NCI-H2107 treated with DMSO at 0.1 percent for 48 hours (cell line): ENCODE measurements around the gene THTPA.
A peak's percentile ranks its signal among the peaks of the same experiment; 100 is the strongest.
"Not testable (repeated sequence)": the region's sequence is repeated elsewhere in the genome, so short reads cannot be mapped to it uniquely, and the experiment has no call there.

ENCODE experiments used
- DNase-seq: peaks from one replicate; lab custom pipeline; 2025; ENCODE audit not compliant: unreplicated experiment; lab: John Stamatoyannopoulos, UW

The THTPA gene

DNA sequence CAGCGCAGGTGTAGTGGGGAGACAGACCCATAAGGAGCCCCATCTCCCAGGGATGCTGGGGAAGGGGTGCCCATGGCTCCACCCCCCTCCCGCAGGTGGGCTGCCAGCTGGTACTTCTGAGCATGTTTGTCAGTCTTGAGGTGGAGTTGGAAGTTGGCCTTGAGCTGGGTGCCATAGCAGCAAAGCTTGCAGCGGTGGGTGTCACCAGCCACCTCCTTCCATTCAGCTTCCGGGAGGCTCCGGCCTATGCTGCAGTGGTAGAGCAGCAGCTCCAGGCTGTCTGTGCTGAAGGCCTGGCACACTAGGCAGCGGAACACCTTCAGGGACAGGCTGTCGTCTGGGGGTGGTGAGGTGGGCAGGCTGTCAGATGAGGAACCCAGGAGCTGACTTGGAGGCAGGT is 23.4 kb upstream of the THTPA start:
- no peak for DNase-seq

DNA sequence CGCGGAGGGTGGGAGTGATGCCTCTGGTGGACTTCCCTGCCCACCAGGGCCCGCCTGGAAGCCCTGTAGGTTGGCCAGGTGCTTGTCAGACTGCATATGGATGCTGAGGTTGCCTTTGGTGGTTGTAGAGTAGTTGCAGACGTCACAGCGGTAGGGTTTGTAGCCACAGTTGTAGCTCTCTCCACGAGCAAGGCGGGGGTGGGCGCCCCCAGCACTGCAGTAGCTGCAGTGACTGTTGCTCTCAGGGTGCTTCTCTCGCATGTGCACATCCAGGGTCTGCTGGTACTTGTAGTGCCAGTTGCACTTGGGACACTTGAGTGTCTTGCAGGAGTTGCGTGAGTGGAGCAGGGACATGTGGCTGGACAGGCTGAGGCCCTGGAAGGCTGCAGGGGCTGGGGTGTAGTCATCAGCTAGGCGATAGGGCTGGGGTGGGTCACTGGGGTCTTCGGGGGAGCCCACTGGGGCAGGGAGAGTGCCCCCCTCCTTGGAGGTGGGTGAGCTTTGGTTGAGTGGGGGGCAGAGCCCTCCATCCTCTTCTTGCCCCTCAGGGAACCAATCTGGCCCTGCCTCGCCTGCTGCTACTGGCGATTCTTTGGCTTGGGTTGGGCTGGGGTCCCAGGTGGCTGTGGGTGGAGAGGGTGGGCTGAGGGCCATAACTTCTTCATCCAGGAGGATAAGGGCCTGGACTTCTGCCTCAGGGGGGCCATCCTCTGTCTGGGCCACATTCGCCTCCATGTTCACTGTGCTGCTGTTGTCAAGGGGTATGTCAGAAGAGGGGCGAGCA is 22.2 kb upstream of the THTPA start:
- no peak for DNase-seq

DNA sequence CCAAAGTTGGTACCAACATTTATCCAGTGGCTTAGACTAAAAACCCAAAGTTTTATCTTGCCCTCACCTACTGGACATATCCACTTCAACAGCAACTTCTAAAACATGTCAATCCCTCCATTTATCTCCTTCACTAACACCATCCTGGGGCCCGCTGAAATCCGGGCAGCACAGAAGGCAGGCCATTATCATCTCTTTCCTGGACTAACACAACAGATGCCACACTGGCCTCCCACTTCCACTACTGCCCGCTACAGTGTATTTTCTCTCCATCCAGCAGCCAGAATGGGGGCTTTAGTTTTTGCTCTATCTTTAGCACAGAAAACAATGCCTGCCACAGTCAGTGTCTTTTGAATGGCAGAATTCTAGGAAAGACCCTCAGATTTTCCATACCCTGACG is 20.1 kb upstream of the THTPA start:
- DNase-seq = no peak

DNA sequence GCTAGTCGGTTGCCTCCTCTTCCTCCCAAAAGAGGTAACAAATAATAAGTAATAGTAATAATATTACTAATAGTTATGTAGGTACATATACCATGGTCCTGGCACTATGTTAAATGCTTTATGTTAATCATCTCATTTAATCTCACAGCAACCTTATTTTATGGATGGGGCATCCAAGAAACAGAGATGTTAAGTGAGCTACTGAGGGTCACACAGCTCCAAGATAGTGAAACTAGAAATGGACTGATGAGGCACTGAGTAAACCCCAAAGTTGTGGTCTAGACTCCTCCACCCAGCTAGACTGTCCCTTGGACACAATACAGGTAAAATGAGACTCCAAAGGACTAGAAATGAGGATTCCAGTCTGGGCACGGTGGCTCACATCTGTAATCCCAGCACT is 19.6 kb upstream of the THTPA start:
- no peak for DNase-seq

DNA sequence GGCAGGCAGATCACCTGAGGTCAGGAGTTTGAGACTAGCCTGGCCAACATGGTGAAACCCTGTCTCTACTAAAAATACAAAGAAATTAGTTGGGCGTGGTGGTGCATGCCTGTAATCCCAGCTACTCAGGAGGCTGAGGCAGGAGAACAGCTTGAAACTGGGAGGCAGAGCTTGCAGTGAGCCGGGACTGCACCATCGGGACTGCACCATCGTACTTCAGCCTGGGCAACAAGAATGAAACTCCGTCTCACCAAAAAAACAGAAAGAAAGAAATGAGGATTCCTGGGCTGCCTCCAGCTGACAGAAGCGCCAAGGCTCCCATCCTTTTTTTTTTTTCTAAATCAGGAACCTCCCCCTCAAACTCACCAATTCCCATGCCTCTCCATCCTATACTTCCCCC is 19.2 kb upstream of the THTPA start:
- not testable (repeated sequence) for DNase-seq

DNA sequence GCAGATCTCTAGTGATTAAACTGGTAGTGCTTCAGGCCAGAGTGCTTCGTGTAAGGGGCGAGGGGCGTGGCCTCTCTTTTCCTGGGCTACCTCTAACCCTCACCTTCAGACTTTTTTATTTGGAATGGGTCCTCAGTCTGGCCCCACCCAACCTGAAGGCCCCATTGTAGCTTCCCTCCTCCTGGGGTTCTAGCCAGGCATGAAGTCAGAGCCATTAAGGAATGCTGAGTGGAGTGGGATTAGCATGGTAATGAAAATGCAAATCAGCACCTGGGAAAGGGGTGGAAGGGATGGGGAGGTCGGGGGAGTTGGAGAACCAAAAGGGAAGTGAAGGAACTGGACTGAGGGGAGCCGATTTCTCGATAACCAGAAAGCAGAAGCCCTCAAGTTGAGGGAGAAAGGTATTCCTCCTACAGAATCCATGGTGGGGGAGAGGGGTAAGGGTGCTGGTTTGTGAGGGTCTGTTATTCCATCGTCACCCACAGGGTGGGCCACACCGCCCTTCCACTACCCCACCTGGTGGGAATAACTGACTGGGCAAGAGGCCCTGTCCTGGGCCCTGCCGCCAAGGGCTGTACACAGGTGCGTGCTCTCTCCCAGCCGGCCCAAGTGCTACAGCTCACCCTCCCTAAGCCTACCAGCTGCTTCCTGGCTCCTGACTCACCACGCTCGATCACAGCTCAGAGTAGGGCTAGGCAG is 18.6 kb upstream of the THTPA start:
- no peak for DNase-seq

DNA sequence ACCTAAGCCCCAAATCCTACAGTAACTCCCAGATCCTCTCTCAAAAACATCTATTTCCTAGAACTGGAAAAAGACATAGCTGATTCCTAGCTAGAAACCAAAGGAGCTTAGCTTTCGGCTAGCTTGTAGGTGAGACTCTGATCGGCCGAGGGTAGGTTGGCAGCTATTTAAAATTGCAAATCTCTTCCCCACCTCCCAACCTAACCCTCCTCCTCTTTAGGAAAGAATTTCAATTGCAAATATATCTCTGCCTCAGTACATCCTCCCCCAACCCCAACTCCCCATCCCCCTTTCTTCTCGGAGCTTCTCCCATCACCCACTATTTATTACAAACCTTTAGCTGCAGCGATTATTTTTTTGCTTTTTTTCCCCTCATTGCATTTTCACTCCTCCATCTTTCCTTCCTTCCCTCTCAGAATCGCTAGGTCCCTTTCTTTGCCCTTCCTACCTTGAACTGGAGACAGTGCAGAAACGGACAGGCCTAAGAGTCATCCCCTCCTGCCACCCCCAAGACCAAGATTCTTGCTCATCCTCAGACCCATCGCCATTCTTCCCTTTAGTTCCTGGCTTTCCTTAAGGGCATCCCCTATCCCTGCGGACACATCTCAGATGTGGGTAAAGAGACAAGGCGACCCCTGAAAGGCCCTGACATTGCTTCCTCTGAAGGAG is 17.9 kb upstream of the THTPA start:
- DNase-seq = no peak

DNA sequence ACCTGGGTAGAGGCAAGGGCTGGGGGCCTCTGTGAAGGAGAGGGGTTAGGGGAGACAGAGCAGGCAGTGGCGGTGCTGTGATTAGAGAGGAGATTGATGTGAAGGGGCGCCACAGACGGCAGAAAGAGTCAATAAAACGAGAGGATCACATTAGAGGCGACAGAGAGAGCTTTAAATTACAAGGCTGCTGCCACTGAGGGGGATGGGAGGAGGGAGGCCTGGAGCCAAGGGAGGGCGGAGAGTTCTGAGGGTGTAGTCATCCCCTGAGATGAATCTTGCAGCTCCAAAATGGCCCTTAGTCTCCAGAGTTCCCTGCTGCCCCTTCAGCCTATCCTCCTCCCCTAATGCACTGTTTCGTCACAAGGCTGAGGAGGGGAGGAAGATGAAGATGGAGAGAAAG is 17.3 kb upstream of the THTPA start:
- DNase-seq = peak; percentile 84

DNA sequence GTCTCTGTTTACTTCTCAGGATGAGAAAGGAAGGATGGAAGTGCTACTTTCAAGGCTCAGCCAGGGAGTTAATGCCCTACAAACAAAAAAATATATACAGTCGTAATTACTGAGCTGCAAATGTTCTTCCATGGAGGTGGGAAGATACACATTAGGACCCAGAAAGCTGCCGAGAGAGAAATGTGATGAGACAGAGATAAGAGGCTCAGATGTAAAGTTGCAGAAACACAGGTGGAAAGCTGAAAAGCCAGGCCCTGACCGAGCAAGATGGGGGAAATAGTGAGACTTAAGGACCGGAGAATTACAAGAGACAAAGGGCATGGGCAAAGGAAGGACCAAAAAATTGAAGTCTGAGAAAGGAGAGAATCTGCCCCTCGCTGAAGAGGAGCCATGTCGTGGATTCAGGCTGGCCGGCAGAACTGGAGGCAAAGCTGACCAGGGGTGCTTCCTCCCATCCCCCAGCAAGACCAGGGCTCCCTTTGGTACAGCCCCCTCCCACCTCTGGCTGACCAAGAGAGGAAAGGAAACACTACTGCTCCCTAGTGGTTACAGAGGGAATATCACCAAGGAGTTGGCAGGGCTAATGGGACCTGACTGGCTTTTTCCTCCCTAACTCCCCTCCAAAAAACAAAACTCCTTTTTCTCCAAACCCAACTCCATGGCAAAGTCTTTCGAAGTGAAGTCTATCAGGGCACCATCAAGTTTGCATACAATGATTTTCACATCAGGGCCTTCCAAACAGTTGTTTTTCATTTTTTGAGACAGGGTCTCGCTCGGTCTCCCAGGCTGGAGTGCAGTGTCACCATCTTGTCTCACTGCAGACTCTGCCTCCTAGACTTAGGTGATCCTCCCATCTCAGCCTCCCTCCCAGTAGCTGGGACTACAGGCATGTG is 16.6 kb upstream of the THTPA start:
- peak; percentile 84 for DNase-seq

DNA sequence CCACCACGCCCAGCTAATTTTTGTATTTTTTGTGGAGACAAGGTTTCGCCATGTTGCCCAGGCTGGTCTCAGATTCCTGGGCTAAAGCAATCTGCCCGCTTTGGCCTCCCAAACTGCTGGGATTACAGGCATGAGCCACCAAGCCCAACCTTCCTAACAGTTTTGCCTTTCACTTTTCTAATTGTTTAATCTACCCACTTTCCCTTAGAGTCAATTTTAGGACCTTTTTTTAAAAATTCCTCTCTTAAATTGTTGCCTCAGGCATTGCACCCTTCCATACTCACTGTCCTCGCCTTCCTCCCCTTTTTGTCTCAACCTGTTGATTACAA is 16.0 kb upstream of the THTPA start:
- no peak for DNase-seq

DNA sequence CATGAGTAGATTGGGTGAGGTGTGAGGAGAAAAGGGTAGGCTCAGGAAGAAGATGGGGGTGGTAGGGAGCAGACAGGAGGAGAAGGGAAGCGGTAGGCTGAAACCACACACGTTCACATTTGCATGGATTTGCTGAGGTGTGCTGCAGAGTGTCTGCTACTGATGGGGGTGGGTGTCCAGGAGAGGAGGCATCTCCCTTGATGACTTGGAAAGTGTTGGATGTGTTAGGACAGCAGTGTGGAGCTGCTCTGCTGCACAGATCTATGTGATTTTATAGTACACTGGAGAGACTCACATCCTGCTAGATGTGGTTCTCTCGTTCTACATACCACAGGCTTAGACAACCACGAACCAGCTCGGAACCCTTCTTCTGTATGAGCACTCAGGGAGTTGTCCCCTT is 13.8 kb upstream of the THTPA start:
- no peak for DNase-seq

DNA sequence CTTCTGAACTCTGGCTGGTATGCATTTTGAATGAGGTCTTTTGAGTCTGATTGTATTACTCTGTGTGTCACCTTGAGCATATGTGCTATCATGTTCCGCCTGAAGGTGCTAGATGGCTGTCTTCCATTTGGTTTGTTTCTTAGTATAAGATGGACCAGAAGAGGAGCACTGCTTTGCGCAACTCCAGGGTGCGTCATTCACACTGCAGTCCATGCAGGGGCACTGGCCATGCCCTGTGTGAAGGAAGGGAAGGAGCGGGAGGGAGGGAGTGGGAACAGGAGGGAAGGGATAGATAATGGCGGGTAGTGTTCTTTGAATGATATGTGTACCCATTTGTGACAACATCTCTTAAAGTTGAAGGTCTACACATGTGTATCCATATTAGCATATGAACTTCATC is 12.7 kb upstream of the THTPA start:
- no peak for DNase-seq

DNA sequence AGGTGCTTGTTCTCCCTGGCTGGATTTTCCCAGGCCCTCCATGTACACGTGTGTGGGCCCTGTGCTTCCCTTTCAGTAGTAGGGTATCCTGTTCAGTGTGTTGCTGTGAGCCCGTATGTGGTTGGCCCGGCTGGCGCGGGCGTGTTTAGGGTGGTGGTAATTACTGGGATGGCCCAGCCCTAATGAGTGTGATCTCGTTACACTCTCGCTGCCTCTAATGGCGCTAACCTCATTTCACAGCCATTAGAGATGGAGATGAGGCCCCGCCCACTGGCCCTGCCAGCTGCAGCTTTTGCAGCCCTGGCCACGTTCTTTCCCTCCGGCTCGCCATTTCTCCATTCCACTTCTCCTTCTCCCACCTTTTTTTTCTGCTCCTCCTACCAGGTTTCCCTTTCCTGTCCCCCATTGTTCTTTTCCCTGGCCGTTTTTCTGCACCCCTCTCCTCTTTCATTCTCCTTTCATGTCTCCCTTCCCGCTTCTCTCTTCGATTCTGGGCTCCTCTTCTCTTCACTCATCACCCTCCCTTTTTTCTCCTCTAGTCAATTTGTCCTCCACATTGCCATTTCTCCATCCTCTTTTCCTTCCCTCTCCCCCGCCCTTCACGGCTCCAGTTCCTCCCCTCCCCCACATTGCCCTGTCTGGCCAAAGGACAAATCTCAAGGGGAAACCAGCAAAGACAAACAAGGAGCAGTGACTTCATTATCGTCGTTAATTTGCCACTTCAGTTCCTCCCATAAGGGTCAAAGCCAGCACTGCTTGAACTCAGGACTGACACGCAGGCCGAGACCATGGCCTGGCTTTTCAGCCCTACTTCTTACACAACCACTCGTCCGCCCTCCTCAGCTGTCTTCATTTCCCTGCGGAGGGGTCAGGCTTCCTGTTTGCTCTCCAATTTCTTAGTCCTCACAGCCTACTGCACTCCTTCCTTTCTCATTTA is 11.3 kb upstream of the THTPA start:
- peak; percentile 98 for DNase-seq

DNA sequence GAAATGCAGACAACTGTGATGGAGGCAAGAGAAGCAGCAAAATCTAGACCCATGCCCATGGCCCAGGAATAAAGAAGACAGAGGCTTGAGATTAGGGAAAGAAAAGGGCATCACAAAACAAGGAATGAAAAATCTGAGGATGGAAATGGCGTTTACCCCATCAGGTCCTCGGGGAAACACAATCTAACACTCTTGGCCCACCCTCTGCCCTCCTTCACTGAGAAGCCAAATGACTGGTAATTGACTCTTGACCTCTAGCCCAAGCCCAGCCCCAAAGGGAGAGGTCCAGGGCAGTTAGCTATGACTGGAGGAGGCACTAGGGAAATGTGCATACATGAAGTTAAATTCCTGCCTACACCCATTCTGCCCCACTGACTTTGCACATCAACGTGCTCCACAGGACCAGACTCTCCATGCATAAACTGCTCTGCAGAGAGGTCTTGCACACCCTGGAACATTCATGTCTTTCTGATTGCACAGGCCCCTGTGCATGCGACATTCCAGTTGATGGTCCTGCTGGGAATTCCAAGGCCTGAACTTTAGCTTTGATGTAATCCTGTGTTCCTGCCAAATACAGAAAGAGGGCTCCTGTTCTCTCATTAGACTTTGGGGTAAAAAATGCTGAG is 10.2 kb upstream of the THTPA start:
- DNase-seq = no peak

DNA sequence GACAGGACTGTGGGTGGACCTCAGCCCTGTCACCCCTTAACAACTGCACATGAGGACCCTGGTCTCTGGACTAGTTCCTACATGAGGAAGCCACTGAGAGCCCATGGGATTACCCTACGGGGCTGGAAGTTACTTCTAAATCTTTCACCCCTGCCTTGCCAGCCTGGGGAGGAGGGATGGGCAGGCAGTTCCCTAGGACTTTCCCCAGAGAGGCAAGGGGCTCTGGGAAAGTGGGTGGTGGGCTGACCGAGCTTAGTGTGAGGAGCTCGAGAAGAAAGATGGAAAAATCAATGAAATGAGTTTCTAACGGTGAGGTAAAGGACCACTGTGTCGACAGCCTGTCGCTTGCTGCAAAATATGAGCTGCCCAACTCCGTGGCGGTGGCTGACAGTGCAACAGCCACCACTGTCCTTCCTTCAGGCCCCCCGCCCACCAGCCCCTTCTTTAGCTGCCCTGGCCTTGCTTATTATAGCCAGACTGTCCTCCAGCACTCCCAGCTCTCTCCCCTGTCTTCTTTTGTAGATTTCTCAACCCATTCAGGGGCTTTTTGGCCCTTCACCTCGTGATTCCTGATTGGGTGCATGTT is 9.5 kb upstream of the THTPA start:
- no peak for DNase-seq

DNA sequence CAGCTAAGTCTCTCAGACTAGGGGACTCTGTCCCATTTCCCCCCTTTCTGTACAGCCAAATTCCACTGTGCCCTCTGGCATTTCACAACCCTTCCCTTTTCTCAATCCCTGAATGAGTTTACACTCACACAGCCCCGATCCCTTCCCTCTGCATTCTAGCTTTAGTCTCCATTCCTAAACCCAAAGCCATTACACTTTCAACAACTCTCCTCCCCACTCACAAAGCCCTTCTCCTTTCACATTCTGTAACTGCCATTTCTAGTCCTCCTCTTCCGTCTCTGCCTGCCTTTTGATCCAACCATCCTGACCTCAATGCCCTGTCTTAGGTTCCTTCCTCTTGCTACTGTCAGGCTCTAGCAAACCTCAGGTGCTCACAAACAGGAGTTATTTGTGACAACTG is 8.1 kb upstream of the THTPA start:
- DNase-seq = no peak

DNA sequence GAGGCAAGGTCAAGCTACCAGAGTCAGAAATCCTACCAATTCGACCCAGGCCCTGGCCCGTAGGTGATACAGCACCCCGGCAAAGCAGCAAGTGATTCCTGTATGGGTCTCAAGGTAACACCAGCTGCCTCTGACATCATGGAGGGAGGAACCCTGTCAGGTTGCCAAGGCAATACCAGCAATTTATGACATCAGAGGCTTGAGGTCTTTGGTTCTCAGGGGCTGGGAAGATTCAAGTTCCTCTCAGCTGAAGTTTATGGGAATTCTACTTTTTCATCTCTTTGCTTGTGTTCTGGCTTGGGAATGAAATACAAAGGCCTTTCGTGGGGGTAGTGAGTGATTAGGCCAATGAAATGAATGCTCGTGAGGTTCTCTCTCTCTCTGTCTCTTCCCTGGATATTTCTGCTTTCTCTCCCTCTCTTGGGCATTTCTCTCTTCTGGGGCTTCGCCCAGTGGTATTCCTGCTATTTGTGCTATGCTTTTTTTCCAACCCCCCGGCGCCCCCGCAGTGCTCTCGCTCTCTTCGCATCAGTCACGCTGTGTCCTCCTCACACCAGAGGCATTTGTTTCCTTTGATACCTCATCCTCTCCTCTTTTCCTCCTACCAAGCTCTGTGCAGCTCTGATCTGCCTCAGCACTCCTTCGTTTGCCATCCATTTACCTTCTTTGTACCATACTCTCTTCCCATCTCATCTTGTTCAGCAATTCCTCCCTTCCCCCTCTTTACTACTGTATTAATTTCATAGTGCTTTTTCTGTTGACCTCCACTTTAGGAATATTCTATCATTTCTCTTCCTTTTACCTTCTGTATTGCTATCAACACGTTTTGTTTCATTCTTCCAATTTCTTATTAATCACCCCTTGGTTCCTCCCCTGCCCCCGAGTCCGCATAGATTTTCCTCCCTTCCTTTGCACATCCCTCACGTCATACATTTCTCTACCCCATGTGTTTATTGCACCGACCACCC is 7.4 kb upstream of the THTPA start:
- no peak for DNase-seq

DNA sequence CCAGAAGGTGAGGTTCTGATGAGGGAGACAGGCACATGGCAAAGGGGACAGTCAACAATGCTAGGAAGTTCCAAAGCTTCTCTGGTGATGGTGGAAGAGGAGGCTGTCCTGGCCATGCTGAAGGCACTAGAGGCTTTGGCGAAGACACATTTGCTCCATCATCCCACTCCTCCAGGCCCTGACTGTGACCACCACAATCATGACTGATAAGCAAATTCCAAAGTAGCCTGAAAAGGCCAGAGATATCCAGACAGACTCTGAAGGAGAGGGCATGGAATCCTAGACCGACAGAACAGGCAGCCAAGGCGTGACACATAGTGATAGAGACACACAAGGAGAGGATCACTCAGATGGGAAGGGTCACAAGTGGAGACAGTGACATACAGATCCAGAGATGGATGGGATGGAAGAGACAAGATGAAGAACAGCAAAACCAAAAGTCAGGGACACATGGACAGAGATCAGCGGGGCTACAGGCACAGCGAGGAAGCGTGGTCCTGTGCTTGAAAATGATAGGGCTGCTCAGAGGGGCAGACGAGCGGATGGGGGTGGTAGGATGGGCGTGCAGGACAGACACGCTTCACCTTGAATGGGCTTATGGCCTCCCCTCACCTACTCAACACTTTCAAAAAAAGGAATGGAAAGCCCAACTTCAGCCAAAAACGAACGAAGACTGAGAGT is 5.8 kb upstream of the THTPA start:
- no peak for DNase-seq
